Mucosa of descending colon (tissue), 3 donors: Measurements from ENCODE around the gene CLTRN. TPM values are rescaled to one million over a fixed set of nuclear protein-coding genes. Genes with fewer than 3 reads are reported as not detected.
A peak's percentile ranks its signal among the peaks of the same experiment; 100 is the strongest.

Source experiments
- ATAC-seq: fragments of 200-7000 bp; cut with Tn5 transposase; one replicate; pipeline ENCODE4 v1.9.1; 2020; ENCODE audit warnings: mild to moderate bottlenecking, moderate library complexity
- DNase-seq, 3 donors: peaks; one replicate each; pipeline ENCODE4 v3.0.0-alpha.2; 2020
- H3K36me3 ChIP-seq: fragments of 200-600 bp; one replicate; pipeline ENCODE4 v1.8.0; 2021; ENCODE audit warnings: low read depth, mild to moderate bottlenecking
- H3K4me1 ChIP-seq: fragments of 200-600 bp; one replicate; pipeline ENCODE4 v1.8.0; 2021; ENCODE audit warnings: low read depth, mild to moderate bottlenecking
- H3K4me3 ChIP-seq: fragments of 200-600 bp; one replicate; pipeline ENCODE4 v1.8.0; 2021; ENCODE audit warnings: mild to moderate bottlenecking
- H3K9me3 ChIP-seq: fragments of 200-600 bp; one replicate; pipeline ENCODE4 v1.8.0; 2021; ENCODE audit warnings: mild to moderate bottlenecking
- intact Hi-C, 2 donors: fragments of 100-400 bp; cut with DNase I in 1 of 2; cut with micrococcal nuclease in 1 of 2; formaldehyde crosslinking; loops; one replicate each; pipeline versions ENCODE4 v1.11.0 to v1.11.1; 2022; cut with DNase I, micrococcal nuclease
- total RNA-seq, 3 donors: library from RNA; stranded (reverse); fragmentation: NEBNext Ultra II Directional in 2 of 3; extraction: Animal tissue kit (Norgen Biotek cat#: 25700) in 2 of 3; gene quantifications; one replicate each; pipeline versions ENCODE4 v1.2.1 to v1.2.4, GENCODE V29; 2021 to 2023
- TF ChIP-seq, protein P1 (sequence below): fragments of 200-600 bp; IDR thresholded peaks from one replicate; pipeline ENCODE4 v1.8.0; 2022; ENCODE audit warnings: antibody characterized with exemption, mild to moderate bottlenecking
- donor health status: DM: no; HTN: no; CAD: no; lungs with moderate emphysema.
- donor health status: DM: no; HTN: no; CAD: no.
- donor health status: DM: no; HTN: yes; CAD: no.

CLTRN gene
- total RNA-seq, 3 donors from 2014 or later, result 0.41 to 0.48 TPM; not detected in 1

DNA sequence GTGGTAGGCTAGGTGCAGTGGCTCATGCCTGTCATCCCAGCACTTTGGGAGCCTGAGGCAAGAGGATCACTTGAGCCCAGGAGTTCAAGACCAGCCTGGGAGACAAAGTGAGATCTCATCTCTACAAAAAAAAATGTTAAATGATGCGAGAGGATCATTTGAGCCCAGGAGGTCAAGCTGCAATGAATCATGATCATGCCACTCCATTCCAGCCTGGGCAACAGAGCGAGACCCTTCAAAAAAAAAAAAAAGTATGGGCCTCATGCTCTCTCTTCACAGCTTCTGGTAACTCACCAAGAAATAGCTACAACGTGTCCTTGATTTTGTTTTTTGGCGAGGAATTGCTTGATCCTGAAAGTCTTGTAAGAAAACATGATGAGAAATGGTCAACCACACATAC is 65.1 kb downstream of the CLTRN start:
- DNase-seq (no peak), ATAC-seq (no peak)
- Histone ChIP-seq H3K36me3 (no peaks in the 10 kb centered on the region), H3K4me1 (no peaks in the 10 kb centered on the region), H3K4me3 (no peak overlapping the region), H3K9me3 (no peaks in the 10 kb centered on the region)
- TF ChIP-seq, protein P1, sequence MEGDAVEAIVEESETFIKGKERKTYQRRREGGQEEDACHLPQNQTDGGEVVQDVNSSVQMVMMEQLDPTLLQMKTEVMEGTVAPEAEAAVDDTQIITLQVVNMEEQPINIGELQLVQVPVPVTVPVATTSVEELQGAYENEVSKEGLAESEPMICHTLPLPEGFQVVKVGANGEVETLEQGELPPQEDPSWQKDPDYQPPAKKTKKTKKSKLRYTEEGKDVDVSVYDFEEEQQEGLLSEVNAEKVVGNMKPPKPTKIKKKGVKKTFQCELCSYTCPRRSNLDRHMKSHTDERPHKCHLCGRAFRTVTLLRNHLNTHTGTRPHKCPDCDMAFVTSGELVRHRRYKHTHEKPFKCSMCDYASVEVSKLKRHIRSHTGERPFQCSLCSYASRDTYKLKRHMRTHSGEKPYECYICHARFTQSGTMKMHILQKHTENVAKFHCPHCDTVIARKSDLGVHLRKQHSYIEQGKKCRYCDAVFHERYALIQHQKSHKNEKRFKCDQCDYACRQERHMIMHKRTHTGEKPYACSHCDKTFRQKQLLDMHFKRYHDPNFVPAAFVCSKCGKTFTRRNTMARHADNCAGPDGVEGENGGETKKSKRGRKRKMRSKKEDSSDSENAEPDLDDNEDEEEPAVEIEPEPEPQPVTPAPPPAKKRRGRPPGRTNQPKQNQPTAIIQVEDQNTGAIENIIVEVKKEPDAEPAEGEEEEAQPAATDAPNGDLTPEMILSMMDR, result no peak
- intact Hi-C loops, result no loop called here

DNA sequence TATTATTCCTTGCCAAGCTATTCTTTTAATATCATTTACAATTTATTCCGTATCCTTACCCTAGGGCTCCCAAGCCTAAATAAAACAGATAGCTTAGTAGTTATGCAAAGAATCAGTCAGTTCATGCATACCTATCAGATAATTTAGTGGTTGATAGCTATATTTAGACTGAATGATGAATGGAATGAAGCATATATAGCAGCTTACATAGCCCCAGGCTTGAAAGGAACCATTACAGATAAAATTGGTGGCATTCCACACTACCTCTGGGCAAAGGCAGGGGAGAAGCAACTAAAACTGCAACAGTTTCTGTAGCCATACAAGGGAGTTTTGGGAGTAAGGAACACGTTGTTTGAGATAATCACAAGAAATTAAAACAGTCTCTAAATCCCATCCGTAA is 66.6 kb downstream of the CLTRN start:
- intact Hi-C loops, result no loop called here
- DNase-seq (no peak), ATAC-seq (no peak)
- Histone ChIP-seq H3K4me3 (no peak overlapping the region), H3K4me1 (no peaks in the 10 kb centered on the region), H3K36me3 (no peaks in the 10 kb centered on the region), H3K9me3 (no peaks in the 10 kb centered on the region)
- TF ChIP-seq, protein P1, result no peak

DNA sequence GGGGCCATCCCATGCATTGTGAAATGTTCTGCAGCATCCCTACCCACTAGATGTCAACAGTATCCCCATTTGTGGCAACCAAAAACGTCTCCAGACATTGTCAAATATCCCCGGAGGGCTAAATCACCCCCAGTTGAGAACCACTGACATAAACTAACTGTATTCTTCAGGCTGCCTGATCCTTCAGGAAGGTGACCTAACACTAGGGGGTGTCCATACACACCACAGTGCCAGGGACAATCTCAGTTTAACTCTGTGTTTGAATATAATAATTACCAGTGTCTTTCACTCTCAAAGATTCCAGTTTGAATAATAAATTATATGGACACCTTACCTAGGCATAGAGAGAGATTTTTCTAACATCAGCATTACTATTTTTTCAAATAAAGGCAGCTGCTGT is 70.2 kb downstream of the CLTRN start:
- ATAC-seq (no peak), DNase-seq (no peak)
- Histone ChIP-seq H3K4me1 (no peaks in the 10 kb centered on the region), H3K4me3 (no peak overlapping the region), H3K36me3 (no peaks in the 10 kb centered on the region), H3K9me3 (no peaks in the 10 kb centered on the region)
- TF ChIP-seq, protein P1, result no peak
- intact Hi-C loops, result no loop called here

DNA sequence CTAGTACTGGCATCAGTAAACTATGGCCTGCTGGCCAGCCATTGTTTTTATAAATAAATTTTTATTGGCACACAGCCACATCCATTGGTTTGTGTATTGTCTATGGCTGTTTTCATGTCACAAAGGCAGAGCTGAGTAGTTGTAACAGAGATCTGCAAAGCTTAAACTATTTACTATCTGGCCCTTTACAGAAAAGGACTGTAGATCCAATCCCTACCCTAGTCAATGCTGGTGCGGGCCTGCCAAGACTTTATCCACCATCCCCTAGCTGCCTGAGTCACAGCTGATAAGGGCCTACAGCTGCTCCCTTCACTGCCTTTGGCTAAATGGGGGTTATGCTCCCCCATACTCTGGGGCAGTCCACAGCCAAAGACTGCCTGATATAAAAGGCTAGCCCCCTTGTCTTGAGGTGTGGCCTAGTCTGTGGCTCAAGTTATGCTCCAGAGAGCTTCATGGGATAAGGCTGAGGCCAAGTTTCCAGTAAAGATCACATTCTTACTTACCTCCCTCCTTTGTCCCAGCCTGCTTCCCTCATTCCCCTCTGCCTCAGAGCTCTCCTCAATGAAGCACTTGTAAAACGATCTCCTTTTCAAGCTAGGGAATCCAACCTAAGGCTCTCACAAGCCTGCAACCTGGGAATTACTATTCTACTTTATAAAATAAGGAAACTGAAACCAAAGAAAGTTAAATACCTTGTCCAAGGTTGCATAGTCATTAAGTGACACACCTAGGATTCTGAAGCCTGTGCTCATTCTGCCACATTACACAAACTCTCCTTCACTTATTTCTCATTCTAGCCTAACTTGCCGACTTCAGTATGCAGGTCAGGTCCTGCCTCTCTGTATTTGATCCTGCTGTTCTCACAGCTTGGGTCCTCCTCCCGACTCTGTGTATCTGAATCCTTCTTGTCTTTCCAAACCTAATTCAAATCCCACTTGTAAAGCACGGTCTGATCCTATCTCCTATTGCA is 84.5 kb downstream of the CLTRN start:
- intact Hi-C loops, result no loop called here

More for the DNA sequence above, 84.5 kb downstream of the CLTRN start:
- ATAC-seq (peak; percentile 90), DNase-seq (no peak)
- TF ChIP-seq, protein P1, result no peak
- no peaks in the 10 kb centered on the region for H3K4me1 ChIP-seq
- H3K9me3 ChIP-seq, result no peaks in the 10 kb centered on the region
- H3K36me3 ChIP-seq, result no peaks in the 10 kb centered on the region
- H3K4me3 ChIP-seq, result no peak overlapping the region

Other genes starting within 250 kb of the CLTRN start
- 1 to 10 TPM; 6.0 to 9.7 (median 8.4) TPM for gene PIR, start 171.5 kb downstream of the CLTRN start, total RNA-seq
- gene BMX, start 164.0 kb downstream of the CLTRN start, total RNA-seq, result 1 to 10 TPM; 2.4 to 5.4 (median 3.8) TPM
- gene ACE2, start 63.8 kb downstream of the CLTRN start, total RNA-seq, result 10 to 100 TPM; 23.1 to 40.8 (median 23.2) TPM
- 1 to 10 TPM; 6.8 to 9.3 (median 7.0) TPM for gene CA5B, start 73.5 kb upstream of the CLTRN start, total RNA-seq
- gene ZRSR2, start 125.7 kb upstream of the CLTRN start, total RNA-seq, result 10 to 100 TPM in 2 of 3 donors, 1 to 10 TPM in 1; 7.0 to 14.0 (median 11.7) TPM
- gene AP1S2, start 190.0 kb upstream of the CLTRN start, total RNA-seq, result 10 to 100 TPM; 10.9 to 45.2 (median 16.0) TPM